Osteocyte (in vitro differentiated cells): Measurements from ENCODE around the gene DNM3. TPM values are rescaled to one million over a fixed set of nuclear protein-coding genes. Genes with fewer than 3 reads are reported as not detected.

Experiments
- DNase-seq: peaks from one replicate; pipeline ENCODE4 v3.0.0; 2021; ENCODE audit warnings: mixed read lengths; ENCODE audit not compliant: unreplicated experiment; ENCODE audit errors: extremely low spot score
- H3K27ac Mint-ChIP-seq: one replicate; pipeline ENCODE4 v1.8.0; 2021; ENCODE audit warnings: mild to moderate bottlenecking, mixed read lengths; ENCODE audit not compliant: unreplicated experiment
- H3K27me3 Mint-ChIP-seq: one replicate; pipeline ENCODE4 v1.8.0; 2021; ENCODE audit warnings: mixed read lengths; ENCODE audit not compliant: unreplicated experiment
- H3K36me3 Mint-ChIP-seq: one replicate; pipeline ENCODE4 v1.8.0; 2021; ENCODE audit warnings: mixed read lengths; ENCODE audit not compliant: unreplicated experiment
- H3K4me1 Mint-ChIP-seq: one replicate; pipeline ENCODE4 v1.8.0; 2021; ENCODE audit warnings: mixed read lengths; ENCODE audit not compliant: unreplicated experiment
- H3K4me3 Mint-ChIP-seq: one replicate; pipeline ENCODE4 v1.8.0; 2021; ENCODE audit warnings: mild to moderate bottlenecking, moderate library complexity, mixed read lengths; ENCODE audit not compliant: unreplicated experiment
- H3K9me3 Mint-ChIP-seq: one replicate; pipeline ENCODE4 v1.8.0; 2021; ENCODE audit warnings: mixed read lengths; ENCODE audit not compliant: unreplicated experiment
- total RNA-seq: library from RNA; stranded (reverse); gene quantifications from 2 replicates; pipeline ENCODE4 v1.2.1, GENCODE V29; 2021
- TF ChIP-seq, protein P1 (sequence below): fragments of 200-600 bp; sonication (generic); IDR thresholded peaks from 2 replicates; pipeline ENCODE4 v1.5.0; 2021; ENCODE audit warnings: antibody characterized with exemption, mild to moderate bottlenecking, moderate library complexity

DNM3 gene
- total RNA-seq, 1 donor from 2014 or later: 3.7 TPM

DNA sequence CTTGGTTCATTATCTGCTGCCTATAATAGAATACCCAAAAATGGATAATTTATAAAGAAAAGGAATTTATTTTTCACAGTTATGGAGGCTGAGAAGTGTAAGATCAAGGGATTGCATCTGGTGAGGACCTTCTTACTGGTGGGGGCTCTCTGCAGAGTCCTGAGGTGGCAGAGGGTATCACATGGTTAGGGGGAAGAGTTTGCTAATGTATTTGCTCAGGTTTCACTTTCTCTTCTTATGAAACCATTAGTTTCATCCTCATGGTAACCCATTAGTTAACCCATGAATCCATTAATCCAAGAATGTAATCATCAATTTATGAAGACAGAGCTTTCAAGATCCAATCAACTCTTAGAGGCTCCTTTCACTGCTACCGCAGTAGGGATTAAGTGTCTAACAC, 120.6 kb downstream of the DNM3 start:
- Mint-ChIP-seq H3K9me3 (no peaks in the 10 kb centered on the region), H3K36me3 (no peaks in the 10 kb centered on the region), H3K27me3 (peaks cover 16% of the 10 kb centered on the region), H3K27ac (no peak overlapping the region), H3K4me3 (no peak overlapping the region), H3K4me1 (no peaks in the 10 kb centered on the region)
- TF ChIP-seq, protein P1, sequence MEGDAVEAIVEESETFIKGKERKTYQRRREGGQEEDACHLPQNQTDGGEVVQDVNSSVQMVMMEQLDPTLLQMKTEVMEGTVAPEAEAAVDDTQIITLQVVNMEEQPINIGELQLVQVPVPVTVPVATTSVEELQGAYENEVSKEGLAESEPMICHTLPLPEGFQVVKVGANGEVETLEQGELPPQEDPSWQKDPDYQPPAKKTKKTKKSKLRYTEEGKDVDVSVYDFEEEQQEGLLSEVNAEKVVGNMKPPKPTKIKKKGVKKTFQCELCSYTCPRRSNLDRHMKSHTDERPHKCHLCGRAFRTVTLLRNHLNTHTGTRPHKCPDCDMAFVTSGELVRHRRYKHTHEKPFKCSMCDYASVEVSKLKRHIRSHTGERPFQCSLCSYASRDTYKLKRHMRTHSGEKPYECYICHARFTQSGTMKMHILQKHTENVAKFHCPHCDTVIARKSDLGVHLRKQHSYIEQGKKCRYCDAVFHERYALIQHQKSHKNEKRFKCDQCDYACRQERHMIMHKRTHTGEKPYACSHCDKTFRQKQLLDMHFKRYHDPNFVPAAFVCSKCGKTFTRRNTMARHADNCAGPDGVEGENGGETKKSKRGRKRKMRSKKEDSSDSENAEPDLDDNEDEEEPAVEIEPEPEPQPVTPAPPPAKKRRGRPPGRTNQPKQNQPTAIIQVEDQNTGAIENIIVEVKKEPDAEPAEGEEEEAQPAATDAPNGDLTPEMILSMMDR: no peak
- DNase-seq: no peak

DNA sequence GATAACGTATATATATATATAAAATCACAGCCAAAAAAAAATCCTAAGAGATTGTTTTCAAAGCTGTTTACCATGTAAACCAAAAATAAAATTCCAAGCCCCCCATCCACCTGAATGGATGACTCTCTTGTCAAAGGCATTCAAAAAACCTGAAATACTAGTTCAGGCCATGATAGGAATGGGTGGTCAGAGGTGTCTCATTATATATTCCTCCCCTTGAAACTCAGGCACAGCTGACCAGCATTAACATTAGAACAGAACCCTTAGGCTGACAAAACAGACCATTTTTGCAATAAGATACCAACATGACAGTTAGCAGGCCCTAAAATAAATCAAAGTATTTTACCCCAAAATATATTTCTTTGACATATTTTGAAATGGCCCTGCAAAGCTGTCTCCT, 122.5 kb downstream of the DNM3 start:
- H3K4me3 Mint-ChIP-seq: no peak overlapping the region
- TF ChIP-seq, protein P1: no peak
- no peaks in the 10 kb centered on the region for H3K9me3 Mint-ChIP-seq
- peaks cover 18% of the 10 kb centered on the region for H3K27me3 Mint-ChIP-seq
- H3K27ac Mint-ChIP-seq: no peak overlapping the region
- DNase-seq: no peak
- H3K4me1 Mint-ChIP-seq: no peaks in the 10 kb centered on the region
- no peaks in the 10 kb centered on the region for H3K36me3 Mint-ChIP-seq

DNA sequence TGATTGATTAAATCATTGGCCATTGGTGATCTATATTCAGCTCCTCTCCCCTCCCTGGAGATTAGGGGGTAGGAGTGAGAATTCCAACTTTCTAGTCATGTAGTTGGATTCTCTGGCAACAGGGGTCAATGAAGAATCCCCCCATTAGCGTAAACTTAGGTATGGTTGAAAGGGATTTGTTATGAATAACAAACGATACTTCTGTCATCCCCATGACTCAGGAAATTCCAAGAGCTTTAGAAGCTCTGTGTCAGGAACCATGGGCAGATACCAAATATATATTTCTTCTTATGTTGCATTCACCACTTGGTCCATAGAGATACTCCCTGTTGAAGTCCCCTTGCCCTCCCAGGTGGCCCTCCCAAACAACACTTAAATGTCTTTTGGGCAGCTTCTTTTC, 124.5 kb downstream of the DNM3 start:
- H3K4me1 Mint-ChIP-seq: no peaks in the 10 kb centered on the region
- H3K36me3 Mint-ChIP-seq: no peaks in the 10 kb centered on the region
- no peak overlapping the region for H3K4me3 Mint-ChIP-seq
- no peak for DNase-seq
- H3K27me3 Mint-ChIP-seq: peaks cover 28% of the 10 kb centered on the region
- H3K27ac Mint-ChIP-seq: no peak overlapping the region
- TF ChIP-seq, protein P1: no peak
- no peaks in the 10 kb centered on the region for H3K9me3 Mint-ChIP-seq

DNA sequence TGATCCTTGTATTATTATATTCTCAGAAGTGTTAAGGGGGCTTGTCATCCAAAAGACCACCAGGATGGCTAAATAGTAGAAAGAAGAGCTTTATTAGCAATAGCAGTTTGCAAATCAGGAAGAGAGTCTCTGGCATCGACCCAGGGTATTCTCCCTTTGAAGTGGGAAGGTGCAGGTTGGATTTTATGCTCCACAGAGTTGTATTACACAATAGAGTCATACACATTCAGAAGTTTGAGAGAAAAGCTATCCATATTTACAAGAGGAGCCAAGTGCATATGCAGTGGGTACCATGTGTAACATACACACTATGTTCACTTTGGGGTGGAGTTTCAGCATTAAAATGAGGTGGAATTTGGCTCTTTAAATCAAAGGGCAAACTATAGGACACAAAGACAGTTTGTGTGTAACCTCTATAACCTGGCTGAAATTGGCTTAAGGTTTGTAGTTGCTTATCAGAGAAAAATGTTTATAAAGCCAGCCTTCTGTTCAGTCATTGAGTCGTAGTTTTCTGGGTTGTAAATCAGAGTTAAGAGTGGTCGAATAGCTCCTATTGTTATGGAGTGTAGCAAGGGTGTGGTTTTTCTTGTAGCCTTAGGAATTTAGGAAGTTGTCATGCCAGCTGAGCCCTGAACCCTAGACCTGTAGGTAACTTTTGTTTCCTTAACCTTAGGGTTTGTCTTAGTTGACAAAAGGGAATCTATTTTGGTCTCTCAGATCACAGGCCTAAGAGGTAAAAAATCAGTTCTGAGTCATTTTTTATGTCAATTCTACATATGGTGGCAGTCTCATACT, 125.3 kb downstream of the DNM3 start:
- DNase-seq: no peak
- no peaks in the 10 kb centered on the region for H3K4me1 Mint-ChIP-seq
- peaks cover 32% of the 10 kb centered on the region for H3K27me3 Mint-ChIP-seq
- H3K9me3 Mint-ChIP-seq: no peaks in the 10 kb centered on the region
- no peak overlapping the region for H3K27ac Mint-ChIP-seq
- TF ChIP-seq, protein P1: no peak
- no peaks in the 10 kb centered on the region for H3K36me3 Mint-ChIP-seq
- H3K4me3 Mint-ChIP-seq: no peak overlapping the region

DNA sequence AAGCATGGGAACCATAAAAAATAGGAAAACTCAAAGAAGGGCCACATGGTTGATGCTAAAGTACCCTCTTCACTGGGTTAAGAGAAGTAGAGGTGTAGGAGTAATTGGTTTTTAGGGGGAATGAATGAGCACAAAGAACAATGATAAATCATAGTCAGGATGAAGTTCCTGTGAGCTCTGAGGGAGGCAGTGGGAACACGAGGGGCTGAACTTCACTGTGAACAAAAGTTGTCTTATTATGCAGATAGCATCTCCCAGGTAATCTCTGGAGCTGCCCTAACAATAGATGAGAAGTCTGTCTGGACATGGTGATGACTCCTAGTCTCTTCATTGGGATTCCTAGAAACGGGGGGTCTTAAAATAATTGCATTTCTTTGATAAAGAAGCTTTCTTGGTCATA, 127.9 kb downstream of the DNM3 start:
- Mint-ChIP-seq H3K36me3 (no peaks in the 10 kb centered on the region), H3K27ac (no peak overlapping the region), H3K4me3 (no peak overlapping the region), H3K9me3 (no peaks in the 10 kb centered on the region), H3K27me3 (peaks cover 34% of the 10 kb centered on the region), H3K4me1 (no peaks in the 10 kb centered on the region)
- TF ChIP-seq, protein P1: no peak
- no peak for DNase-seq
